ENCODE results near the gene RBM8A.

DNA sequence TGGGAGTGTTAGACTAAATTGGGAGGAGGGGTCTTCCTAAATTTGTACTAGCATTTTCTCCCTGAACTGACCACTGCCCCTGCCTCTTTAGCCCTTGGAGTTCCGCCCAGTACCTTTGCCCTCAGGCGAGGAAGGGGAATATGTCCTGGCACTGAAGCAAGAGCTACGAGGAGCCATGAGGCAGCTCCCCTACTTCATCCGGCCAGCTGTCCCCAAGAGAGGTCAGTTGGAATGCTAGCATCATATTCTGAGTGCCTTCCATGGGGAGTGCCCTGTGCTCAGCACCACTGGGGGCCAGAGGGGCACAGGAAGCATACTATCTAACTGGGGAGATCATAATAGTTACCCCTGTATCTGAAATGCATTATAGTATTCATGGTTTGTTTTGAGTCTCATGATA, 47.9 kb upstream of the RBM8A start:
- TF ChIP-seq, protein P1, sequence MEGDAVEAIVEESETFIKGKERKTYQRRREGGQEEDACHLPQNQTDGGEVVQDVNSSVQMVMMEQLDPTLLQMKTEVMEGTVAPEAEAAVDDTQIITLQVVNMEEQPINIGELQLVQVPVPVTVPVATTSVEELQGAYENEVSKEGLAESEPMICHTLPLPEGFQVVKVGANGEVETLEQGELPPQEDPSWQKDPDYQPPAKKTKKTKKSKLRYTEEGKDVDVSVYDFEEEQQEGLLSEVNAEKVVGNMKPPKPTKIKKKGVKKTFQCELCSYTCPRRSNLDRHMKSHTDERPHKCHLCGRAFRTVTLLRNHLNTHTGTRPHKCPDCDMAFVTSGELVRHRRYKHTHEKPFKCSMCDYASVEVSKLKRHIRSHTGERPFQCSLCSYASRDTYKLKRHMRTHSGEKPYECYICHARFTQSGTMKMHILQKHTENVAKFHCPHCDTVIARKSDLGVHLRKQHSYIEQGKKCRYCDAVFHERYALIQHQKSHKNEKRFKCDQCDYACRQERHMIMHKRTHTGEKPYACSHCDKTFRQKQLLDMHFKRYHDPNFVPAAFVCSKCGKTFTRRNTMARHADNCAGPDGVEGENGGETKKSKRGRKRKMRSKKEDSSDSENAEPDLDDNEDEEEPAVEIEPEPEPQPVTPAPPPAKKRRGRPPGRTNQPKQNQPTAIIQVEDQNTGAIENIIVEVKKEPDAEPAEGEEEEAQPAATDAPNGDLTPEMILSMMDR (IDR thresholded peaks at IDR 0.05) = no peak
- no peak for TF ChIP-seq POLR2A (IDR thresholded peaks at IDR 0.05)

Measured in thyroid gland (tissue), 4 donors.